ENCODE data around the gene MPV17. TPM values are rescaled to one million over a fixed set of nuclear protein-coding genes. Genes with fewer than 3 reads are reported as not detected.

The MPV17 gene
- total and polyA plus RNA-seq, 2 of the 13 experiments (the other 11 are each of a cell fraction or from before 2014, with no cell fraction given): 48.9 to 129 TPM

- TF ChIP-seq ZNF616 (CRISPR knock-in tag; IDR thresholded peaks at IDR 0.05; ENCODE audit: low read depth) (peak; percentile 92), ZIK1 (CRISPR knock-in tag; IDR thresholded peaks at IDR 0.05; ENCODE audit: borderline replicate concordance, low read depth) (0 out of 2 replicates have a peak, but pooled peaks have one; percentile 60), ISX (CRISPR knock-in tag; conservative IDR thresholded peaks at IDR 0.05) (peak; percentile 40; the same call in 1 of the 2 replicates), HNF4A (CRISPR knock-in tag; IDR thresholded peaks at IDR 0.05) (no peak), MEIS2 (CRISPR knock-in tag; IDR thresholded peaks at IDR 0.05) (peak; percentile 56; the same call in 1 of the 2 replicates), ZNF629 (CRISPR knock-in tag; conservative IDR thresholded peaks at IDR 0.05) (0 out of 2 replicates have a peak, but pooled peaks have one; percentile 12), ETV5 (CRISPR knock-in tag; IDR thresholded peaks at IDR 0.05; ENCODE audit: borderline replicate concordance) (peak; percentile 35; the same call in 1 of the 2 replicates), ARNTL (CRISPR knock-in tag; IDR thresholded peaks at IDR 0.05) (peak; percentile 89), WIZ (CRISPR knock-in tag; IDR thresholded peaks at IDR 0.05) (no peak), ZNF383 (CRISPR knock-in tag; IDR thresholded peaks at IDR 0.05; ENCODE audit: borderline replicate concordance) (no peak), ZBTB44 (CRISPR knock-in tag; IDR thresholded peaks at IDR 0.05) (0 out of 2 replicates have a peak, but pooled peaks have one; percentile 25), ZNF607 (CRISPR knock-in tag; IDR thresholded peaks at IDR 0.05; ENCODE audit: borderline replicate concordance) (peak; percentile 83), IKZF5 (CRISPR knock-in tag; IDR thresholded peaks at IDR 0.05) (0 out of 2 replicates have a peak, but pooled peaks have one; percentile 59), ZNF205 (CRISPR knock-in tag; IDR thresholded peaks at IDR 0.05) (peak; percentile 79), RAD51 (IDR thresholded peaks at IDR 0.05; ENCODE audit: borderline replicate concordance) (no peak), ZBTB33 (CRISPR knock-in tag; IDR thresholded peaks at IDR 0.05) (peak; percentile 60; the same call in 1 of the 2 replicates), NR0B2 (CRISPR knock-in tag; IDR thresholded peaks at IDR 0.05) (peak; percentile 71; the same call in 1 of the 2 replicates), DMAP1 (CRISPR knock-in tag; IDR thresholded peaks at IDR 0.05) (peak; percentile 25; the same call in 1 of the 2 replicates), TEAD3 (CRISPR knock-in tag; optimal IDR thresholded peaks at IDR 0.05; ENCODE audit: borderline replicate concordance) (peak; percentile 73), ZNF556 (CRISPR knock-in tag; IDR thresholded peaks at IDR 0.05; ENCODE audit: borderline replicate concordance) (peak; percentile 76; the same call in 1 of the 2 replicates), BRD4 (CRISPR knock-in tag; IDR thresholded peaks at IDR 0.05) (no peak), ZNF280B (CRISPR knock-in tag; IDR thresholded peaks at IDR 0.05; ENCODE audit: borderline replicate concordance) (peak; percentile 19; the same call in 1 of the 2 replicates), GZF1 (CRISPR knock-in tag; IDR thresholded peaks at IDR 0.05) (0 out of 2 replicates have a peak, but pooled peaks have one; percentile 35)
Observed at GRCh38 chr2:27264753-27265535, 58.0 kb downstream of the MPV17 start (continued).

Data from HepG2 (cell line).